SK-N-MC (cell line): ENCODE data around the gene HDAC4.

Experiments used
- DNase-seq: peaks from one replicate; pipeline ENCODE4 v3.0.0-alpha.2; 2011; ENCODE audit warnings: low read depth, low spot score
- H3K27ac ChIP-seq: fragments of 200-600 bp; sonication (generic); 2 replicates; pipeline ENCODE4 v1.5.1; 2016; ENCODE audit warnings: mixed run types
- H3K36me3 ChIP-seq: fragments of 200-600 bp; sonication (generic); 2 replicates; pipeline ENCODE4 v1.6.1; 2017; ENCODE audit warnings: antibody characterized with exemption, low read length, mixed read lengths; ENCODE audit not compliant: insufficient read depth
- H3K4me3 ChIP-seq: fragments of 200-600 bp; sonication (generic); 2 replicates; pipeline ENCODE4 v1.5.1; 2016
- H3K9ac ChIP-seq: fragments of 200-600 bp; sonication (generic); 2 replicates; pipeline ENCODE4 v1.8.0; 2017; ENCODE audit warnings: mixed run types, mixed read lengths; ENCODE audit not compliant: insufficient read length
- H3K9me3 ChIP-seq: fragments of 200-600 bp; sonication (generic); 2 replicates; pipeline ENCODE4 v1.6.1; 2017; ENCODE audit warnings: low read depth, mild to moderate bottlenecking, antibody characterized with exemption, low read length, moderate library complexity, mixed read lengths
- EZH2 ChIP-seq: fragments of 200-600 bp; sonication (generic); IDR thresholded peaks from one replicate; pipeline ENCODE4 v1.6.1; 2017; ENCODE audit warnings: antibody characterized with exemption
- FOXP2 ChIP-seq: optimal IDR thresholded peaks from 2 replicates; pipeline ENCODE3; 2011; ENCODE audit warnings: mild to moderate bottlenecking, moderate library complexity; ENCODE audit not compliant: insufficient read depth; ENCODE audit errors: extremely low read length, control extremely low read depth
- POLR2AphosphoS5 ChIP-seq: IDR thresholded peaks from 2 replicates; pipeline ENCODE4 v1.6.1; 2012; ENCODE audit warnings: mild to moderate bottlenecking, low read depth, low read length, borderline replicate concordance

Gene HDAC4

GRCh38 chr2:239129147-239129920 is 271.5 kb downstream of the HDAC4 start:
- H3K9ac ChIP-seq = no peak overlapping the region
- DNase-seq = no peak
- no peak overlapping the region for H3K4me3 ChIP-seq
- TF ChIP-seq POLR2AphosphoS5 (no peak), FOXP2 (no peak), EZH2 (no peak)
- no peak overlapping the region for H3K27ac ChIP-seq
- H3K9me3 ChIP-seq = no peaks in the 10 kb centered on the region
- peaks cover 21% of the 10 kb centered on the region; the same call in 1 of the 2 replicates for H3K36me3 ChIP-seq

GRCh38 chr2:239128706-239129105 is 272.1 kb downstream of the HDAC4 start:
- Histone ChIP-seq H3K4me3 (no peak overlapping the region), H3K9me3 (no peaks in the 10 kb centered on the region), H3K9ac (no peak overlapping the region), H3K36me3 (peaks cover 21% of the 10 kb centered on the region; the same call in 1 of the 2 replicates), H3K27ac (no peak overlapping the region)
- no peak for DNase-seq
- TF ChIP-seq FOXP2 = no peak
- no peak for TF ChIP-seq EZH2
- TF ChIP-seq POLR2AphosphoS5 = no peak

DNA sequence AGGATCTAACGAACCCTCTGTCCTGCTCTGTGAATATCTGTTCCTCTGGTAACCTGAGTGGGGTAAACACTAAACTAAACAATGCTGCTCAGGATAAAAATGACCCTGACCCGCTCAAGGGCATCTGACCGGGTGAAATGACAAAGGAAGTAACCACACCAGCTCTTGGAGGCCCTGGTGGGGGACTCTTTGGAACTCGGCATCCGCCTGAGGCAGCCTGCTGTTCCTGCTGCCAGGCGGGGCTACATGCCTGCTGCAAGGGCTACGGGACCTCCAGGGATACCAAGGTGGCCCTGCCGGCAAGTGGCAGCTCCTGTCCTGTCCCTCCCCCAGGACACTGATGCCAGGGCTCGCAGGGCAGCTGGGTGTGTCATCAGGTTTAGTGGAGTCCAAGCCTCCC is 273.3 kb downstream of the HDAC4 start:
- no peaks in the 10 kb centered on the region for H3K9me3 ChIP-seq
- no peak for DNase-seq
- no peak overlapping the region for H3K9ac ChIP-seq
- peaks cover 19% of the 10 kb centered on the region; the same call in 1 of the 2 replicates for H3K36me3 ChIP-seq
- no peak overlapping the region for H3K27ac ChIP-seq
- TF ChIP-seq POLR2AphosphoS5 (no peak), EZH2 (no peak), FOXP2 (no peak)
- H3K4me3 ChIP-seq = no peak overlapping the region

DNA sequence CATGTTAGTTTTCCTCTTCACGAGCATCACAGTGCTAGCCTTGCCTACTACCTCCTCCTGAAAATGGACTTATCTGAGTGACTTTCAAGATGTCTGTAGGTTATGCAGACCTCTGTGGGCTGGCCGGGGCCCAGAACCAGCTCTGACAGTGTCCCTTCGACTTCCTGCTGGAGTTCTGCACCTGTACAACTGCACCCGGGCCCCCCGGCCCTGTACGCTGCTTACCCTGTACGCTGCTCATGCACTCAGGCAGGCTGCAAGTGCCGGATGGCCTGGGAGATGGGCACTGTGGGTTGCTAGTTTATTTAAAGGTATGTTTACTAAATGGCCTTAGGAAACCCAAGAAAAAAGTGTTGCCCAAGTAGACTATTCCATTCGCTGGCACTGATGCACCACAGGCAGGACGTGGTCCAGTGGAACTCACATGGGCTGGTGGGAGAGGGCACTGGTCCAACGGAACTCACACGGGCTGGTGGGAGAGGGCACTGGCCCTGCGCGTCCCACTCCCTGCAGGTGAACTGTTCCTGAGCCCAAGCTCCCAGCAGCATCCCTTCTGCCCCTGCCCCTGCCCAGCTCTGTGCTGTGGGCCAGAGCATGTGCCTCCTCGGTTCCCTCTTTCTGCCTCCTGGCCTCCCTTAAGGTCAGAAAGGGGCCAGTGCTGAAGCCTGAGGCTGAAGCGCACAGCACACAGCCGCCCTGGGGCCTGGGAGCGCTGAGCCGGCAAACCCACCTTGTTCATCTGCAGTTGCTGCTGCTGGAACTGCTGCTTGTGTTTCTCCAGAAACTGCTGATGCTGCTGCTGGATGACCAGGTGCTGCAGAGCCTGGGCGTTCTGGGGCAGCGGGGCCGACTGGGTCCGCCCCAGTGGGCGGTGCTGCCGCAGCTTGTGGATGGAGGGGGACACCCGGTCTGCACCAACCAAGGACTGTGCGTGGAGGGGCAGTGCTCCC is 274.8 kb downstream of the HDAC4 start:
- TF ChIP-seq FOXP2 (no peak), POLR2AphosphoS5 (no peak), EZH2 (no peak)
- H3K9me3 ChIP-seq = no peaks in the 10 kb centered on the region
- H3K9ac ChIP-seq = no peak overlapping the region
- H3K36me3 ChIP-seq = peaks cover 19% of the 10 kb centered on the region; the same call in 1 of the 2 replicates
- H3K27ac ChIP-seq = no peak overlapping the region
- no peak overlapping the region for H3K4me3 ChIP-seq
- no peak for DNase-seq

DNA sequence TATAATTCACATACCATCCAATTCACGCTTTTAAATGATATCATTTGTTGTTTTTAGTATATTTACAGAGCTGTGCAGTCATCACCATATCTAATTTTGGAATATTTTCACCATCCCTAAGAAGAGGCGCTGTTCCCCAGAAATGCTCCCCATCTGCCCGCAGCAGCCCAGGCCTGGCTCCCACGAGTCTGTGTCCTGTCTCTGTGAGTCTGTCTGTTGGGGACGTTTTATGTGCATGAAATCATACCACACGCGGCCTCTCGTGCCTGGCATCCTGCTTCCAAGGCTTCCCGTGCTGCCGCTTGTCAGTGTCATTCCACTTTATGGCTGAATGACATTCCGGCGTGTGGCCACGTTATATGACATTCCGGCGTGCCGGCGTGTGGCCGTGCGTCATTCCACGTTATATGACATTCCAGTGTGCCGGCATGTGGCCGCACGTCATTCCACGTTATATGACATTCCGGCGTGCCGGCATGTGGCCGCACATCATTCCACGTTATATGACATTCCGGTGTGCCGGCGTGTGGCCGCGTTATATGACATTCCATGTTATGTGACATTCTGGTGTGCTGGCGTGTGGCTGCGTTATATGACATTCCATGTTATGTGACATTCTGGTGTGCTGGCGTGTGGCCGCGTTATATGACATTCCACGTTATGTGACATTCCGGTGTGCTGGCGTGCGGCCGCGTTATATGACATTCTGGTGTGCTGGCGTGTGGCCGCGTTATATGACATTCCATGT is 276.5 kb downstream of the HDAC4 start:
- no peak overlapping the region for H3K9ac ChIP-seq
- H3K9me3 ChIP-seq = no peaks in the 10 kb centered on the region
- no peak overlapping the region for H3K27ac ChIP-seq
- TF ChIP-seq EZH2 = no peak
- TF ChIP-seq FOXP2 = no peak
- no peak for TF ChIP-seq POLR2AphosphoS5
- H3K4me3 ChIP-seq = no peak overlapping the region
- no peak for DNase-seq
- peaks cover 19% of the 10 kb centered on the region; the same call in 1 of the 2 replicates for H3K36me3 ChIP-seq

DNA sequence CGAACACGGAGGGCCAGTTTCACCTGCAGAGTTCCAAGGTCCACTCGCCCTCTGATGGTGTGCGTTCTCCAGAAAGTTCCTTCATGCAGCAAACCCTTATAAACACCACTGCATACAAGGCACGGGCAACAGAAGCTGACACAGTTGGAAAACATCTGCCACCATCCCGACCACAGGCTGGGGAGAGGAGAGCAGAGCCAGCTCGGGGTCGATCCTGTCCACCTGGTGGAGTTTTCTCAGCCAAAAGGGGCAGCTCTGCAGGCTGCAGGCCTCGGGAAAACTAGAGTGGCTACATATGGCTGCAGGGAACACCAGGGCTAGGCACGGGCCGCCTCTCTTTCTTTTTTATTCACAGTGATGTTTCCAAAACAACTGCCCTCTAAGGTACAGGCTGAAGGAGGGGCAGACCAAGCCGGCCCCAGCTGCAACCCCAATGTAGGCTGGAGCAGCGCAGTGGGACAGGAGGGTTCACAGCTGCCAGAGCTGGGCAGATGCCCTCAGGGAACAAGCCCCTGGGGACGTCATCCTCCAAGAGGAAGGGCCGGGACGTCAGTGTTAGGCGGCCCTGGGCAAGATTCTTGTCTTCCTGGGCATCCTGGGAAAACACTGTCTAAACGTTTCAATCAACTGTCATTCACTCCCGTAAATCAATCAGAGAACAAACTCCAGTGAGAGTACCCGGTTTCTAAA is 278.3 kb downstream of the HDAC4 start:
- Histone ChIP-seq H3K9ac (no peak overlapping the region), H3K27ac (no peak overlapping the region), H3K4me3 (no peak overlapping the region), H3K9me3 (no peaks in the 10 kb centered on the region), H3K36me3 (peaks cover 19% of the 10 kb centered on the region; the same call in 1 of the 2 replicates)
- no peak for TF ChIP-seq EZH2
- no peak for TF ChIP-seq POLR2AphosphoS5
- TF ChIP-seq FOXP2 = no peak
- no peak for DNase-seq

DNA sequence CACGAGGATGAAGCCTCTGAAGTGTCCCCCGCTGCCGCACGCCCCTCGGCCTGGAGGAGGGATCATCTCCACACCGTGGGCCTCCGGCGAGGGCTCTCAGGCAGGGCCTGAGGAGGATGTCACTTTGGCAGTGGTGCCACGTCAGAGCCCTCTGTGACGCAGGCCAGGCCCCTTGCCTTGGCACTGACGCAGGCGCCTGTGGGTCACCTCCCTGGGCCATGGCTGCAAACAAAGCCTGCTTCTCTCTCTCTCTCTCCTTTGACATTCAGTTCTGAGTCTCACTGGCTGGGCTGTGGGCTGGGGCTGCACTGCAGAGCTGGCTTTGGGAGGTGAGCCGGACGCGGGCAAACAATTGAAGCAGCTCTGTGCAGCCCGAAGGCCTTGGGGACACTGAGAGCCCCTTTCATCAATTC is 279.2 kb downstream of the HDAC4 start:
- Histone ChIP-seq H3K36me3 (peaks cover 19% of the 10 kb centered on the region; the same call in 1 of the 2 replicates), H3K27ac (no peak overlapping the region), H3K9ac (no peak overlapping the region), H3K9me3 (no peaks in the 10 kb centered on the region), H3K4me3 (no peak overlapping the region)
- DNase-seq = no peak
- TF ChIP-seq POLR2AphosphoS5 = no peak
- TF ChIP-seq FOXP2 = no peak
- no peak for TF ChIP-seq EZH2
